ENCODE measurements around the gene ATP4B.
"Not testable (repeated sequence)": the region's sequence is repeated elsewhere in the genome, so short reads cannot be mapped to it uniquely, and the experiment has no call there.

The ATP4B gene

DNA sequence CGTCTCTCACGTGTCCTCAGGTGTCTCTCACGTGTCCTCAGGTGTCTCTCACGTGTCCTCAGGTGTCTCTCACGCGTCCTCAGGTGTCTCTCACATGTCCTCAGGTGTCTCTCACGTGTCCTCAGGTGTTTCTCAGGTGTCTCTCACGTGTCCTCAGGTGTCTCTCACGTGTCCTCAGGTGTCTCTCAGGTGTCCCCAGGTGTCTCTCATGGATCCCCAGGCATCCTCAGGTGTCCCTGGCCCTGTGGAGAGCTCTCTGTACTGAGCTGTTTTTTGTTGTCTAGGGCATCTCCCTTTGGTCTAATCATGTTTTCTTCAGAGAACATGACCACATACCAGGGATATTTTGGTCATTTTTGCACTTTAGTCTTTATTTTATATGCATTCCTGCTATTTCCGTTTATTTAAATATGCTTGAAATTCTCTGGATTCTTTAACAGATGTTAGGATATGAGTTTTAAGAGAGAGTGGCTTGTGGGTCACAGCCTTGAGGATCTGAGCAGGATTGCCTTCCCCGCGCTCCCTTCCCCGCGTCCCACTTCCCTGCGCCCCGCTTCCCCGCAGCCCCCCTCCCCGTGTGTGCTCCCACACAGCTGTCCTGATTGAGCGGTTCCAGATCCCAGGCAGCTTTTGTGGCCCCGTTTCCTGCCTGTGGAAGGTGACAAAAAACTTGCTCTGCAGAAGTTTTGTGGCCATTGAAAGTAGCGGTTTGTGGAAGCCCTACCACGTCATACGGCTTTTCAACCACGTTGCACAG is 31.9 kb downstream of the ATP4B start:
- no peak for DNase-seq (ENCODE audit: low spot score)

DNA sequence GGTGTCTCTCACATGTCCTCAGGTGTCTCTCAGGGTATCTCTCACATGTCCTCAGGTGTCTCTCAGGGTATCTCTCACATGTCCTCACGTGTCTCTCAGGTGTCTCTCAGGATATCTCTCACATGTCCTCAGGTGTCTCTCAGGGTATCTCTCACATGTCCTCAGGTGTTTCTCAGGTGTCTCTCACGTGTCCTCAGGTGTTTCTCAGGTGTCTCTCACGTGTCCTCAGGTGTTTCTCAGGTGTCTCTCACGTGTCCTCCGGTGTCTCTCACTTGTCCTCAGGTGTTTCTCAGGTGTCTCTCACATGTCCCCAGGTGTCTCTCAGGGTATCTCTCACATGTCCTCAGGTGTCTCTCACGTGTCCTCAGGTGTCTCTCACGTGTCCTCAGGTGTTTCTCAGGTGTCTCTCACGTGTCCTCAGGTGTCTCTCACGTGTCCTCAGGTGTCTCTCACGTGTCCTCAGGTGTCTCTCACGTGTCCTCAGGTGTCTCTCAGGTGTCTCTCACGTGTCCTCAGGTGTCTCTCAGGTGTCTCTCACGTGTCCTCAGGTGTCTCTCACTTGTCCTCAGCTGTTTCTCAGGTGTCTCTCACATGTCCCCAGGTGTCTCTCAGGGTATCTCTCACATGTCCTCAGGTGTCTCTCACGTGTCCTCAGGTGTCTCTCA is 33.2 kb downstream of the ATP4B start:
- not testable (repeated sequence) for DNase-seq (ENCODE audit: low spot score)

DNA sequence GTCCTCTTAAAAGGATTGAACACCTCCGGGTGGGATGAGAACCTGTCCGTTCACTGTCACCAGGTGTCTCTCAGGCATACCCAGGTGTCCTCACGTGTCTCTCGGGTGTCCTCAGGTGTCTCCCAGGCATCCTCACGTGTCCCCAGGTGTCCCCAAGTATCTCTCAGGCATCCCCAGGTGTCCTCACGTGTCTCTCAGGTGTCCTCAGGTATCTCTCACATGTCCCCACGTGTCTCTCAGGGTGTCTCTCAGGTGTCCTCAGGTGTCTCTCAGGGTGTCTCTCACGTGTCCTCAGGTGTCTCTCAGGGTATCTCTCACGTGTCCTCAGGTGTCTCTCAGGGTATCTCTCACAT is 33.8 kb downstream of the ATP4B start:
- no peak for DNase-seq (ENCODE audit: low spot score)

DNA sequence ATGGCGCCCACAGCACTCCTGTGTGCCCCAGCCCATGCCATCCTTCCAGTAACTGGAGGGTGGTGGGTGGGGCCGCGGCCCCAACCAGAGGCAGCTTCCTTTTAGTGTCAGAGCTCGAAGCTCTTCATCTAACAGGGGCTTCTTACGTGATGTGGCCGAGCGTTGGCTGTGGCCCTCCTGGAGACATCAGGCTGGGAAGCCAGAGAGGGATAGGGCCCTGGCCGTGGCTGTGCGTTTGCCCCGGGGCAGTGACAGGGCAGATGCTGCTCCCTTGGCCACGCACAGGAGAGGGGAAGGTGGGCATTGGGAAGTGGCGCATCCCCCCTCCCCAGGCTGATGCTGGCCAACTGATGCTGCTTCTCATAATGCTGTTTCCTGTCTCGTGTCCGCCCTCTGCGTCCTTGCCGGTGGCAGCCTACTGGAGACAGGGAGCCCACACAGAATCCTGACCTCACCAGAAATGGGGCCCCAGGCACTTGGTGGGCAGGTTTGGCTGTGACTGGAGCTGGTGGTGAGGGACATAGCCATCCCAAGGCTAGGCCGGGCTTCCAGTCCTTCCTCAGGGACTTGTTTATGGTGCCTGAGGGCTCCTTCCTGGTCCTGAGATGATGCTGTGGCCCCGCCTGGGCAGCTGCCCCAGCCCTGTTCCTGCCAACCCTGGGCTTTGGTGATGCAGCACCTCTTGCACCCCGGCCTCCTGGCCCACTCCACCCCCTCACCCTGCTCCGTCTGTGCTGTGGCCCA is 34.3 kb downstream of the ATP4B start:
- no peak for DNase-seq (ENCODE audit: low spot score)

DNA sequence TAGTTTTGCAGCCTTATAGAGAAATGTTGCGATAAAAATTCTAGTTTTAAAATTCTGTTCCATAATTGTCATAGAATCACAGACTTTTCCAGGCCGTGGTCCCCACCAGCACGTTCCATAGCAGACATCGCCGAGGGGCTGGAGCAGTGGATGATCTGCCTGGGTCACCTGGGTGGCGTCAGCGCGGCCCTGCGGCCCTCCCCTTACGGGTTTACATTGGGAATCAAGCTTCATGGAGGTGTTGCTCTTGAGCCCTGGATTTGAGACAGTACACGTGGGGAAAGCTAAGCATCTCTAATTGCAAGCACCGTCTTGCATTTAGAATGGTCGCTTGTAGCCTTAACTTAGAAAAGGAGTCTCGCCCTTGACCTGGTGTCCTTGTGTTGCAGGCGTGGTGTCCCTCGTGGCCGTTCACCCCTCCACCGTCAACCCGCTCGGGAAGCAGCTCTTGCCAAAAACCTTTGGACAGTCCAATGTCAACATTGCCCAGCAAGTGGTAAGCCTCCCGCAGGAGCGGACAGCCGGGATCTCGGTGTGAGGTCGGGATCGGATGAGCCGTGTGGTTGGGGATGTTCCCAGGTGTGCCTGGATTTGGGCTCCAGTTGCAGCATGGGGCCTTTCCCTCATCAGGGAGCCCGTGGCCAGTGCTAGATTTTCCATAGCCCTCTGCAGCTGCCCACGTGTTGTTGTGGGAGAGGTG is 35.1 kb downstream of the ATP4B start:
- DNase-seq (ENCODE audit: low spot score) = no peak

DNA sequence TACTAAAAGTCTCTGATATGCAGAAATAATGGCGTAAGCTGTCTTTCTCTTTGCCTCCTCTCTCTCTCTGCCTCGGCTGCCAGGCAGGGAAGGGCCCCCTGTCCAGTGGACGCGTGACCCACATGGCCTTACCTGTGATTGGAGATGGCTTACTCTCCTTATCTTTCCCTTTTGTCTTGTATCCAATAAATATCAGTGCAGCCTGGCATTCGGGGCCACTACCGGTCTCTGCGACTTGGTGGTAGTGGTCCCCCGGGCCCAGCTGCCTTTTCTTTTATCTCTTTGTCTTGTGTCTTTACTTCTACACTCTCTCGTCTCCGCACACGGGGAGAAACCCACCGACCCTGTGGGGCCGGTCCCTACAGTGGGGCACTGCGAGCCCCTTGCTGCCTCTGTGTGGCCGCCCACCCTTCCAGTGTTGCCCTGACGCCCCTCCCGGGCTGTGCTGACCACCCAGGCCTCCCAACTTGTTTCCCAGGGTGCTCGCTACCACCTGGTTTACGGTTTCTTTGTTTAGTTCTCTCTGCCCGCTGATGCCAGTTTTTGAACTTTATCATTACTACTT is 35.9 kb downstream of the ATP4B start:
- not testable (repeated sequence) for DNase-seq (ENCODE audit: low spot score)

DNA sequence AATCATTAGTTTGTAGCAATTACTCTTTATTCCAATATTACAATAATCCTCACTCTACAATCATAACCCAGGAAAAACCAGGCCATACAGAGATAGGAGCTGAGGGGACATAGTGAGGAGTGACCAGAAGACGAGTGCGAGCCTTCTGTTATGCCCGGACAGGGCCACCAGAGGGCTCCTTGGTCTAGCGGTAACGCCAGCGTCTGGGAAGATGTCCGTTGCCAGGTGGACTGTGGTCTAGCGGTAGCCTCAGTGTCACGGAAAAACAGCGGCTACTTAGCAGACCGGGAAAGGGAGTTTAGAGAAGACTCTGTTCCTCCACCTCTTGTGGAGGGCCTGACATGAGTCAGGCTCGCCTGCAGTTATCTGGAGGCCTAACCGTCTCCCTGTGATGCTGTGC is 36.5 kb downstream of the ATP4B start:
- not testable (repeated sequence) for DNase-seq (ENCODE audit: low spot score)

DNA sequence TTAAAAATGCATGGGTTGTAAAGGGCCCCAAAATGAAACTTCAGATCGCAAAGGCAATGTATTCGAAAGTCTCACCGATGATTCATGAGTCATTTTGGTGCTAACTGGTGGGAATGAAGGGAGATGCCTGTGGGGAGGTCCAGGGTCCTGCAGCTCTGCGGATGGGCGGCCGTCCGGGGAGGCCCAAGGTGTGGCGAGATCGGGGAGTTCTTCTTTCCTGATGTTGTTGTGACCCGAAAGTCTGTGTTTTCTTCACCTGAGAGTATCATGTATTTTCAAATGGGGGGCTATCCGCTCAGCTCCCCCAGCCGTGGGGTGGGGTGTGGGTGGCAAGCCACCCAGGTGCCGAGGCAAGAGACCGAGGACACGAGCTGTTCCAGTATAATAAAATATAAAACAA is 37.0 kb downstream of the ATP4B start:
- no peak for DNase-seq (ENCODE audit: low spot score)

DNA sequence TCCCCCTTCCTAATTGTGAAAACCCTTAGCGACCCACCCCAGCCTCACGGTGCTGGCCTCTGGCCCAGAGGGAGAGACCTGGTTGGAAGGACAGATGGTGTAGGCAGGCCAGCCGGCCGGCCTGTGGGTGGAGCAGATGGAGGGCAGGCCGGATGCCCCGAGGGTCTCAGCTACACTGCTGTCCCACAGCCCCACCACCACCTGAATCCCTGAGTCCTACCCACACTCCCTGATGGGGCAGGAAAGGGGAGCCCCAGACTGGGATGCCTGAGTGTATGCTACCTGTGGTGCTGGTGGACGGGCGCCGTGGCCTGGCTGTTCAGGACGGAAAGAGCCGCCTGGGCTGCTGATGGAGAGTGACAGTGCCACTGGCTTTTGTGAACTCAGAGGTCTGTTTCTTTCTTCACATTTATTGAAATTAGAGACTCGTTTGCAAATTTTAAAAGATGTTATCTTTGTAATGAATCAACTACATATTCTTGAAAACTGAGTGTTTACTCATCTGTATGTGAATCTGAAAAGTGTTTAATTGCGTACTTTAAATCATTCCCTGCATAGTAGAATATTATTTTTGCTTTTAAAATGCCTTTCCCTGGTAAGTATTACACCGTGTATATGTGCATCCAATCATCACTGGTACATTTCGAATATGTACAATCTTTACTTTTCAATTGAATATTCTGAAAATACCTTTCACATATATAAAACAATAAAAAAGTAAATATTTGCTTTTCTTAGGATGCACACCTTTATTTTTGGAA is 37.8 kb downstream of the ATP4B start:
- no peak for DNase-seq (ENCODE audit: low spot score)

- no peak for DNase-seq (ENCODE audit: low spot score)
Measured at GRCh38 chr13:113618455-113618854, 39.5 kb downstream of the ATP4B start.

DNA sequence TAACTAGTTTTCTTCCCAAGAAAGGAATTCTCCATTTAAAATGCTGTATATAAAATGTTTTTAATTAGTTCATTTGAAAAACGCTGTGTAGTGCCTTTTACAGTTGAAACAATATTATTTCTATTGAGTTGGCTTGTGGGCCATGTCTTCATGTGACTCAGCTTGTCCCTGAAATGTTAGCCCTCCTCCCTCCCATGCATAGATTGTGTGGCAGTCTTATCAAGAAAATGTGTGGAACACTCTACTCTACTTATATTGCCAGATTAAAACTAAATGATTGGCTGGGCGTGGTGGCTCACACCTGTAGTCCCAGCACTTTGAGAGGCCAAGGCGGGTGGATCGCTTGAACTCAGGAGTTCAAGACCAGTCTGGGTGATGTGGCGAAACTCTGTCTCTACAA is 40.0 kb downstream of the ATP4B start:
- DNase-seq (ENCODE audit: low spot score) = no peak

DNA sequence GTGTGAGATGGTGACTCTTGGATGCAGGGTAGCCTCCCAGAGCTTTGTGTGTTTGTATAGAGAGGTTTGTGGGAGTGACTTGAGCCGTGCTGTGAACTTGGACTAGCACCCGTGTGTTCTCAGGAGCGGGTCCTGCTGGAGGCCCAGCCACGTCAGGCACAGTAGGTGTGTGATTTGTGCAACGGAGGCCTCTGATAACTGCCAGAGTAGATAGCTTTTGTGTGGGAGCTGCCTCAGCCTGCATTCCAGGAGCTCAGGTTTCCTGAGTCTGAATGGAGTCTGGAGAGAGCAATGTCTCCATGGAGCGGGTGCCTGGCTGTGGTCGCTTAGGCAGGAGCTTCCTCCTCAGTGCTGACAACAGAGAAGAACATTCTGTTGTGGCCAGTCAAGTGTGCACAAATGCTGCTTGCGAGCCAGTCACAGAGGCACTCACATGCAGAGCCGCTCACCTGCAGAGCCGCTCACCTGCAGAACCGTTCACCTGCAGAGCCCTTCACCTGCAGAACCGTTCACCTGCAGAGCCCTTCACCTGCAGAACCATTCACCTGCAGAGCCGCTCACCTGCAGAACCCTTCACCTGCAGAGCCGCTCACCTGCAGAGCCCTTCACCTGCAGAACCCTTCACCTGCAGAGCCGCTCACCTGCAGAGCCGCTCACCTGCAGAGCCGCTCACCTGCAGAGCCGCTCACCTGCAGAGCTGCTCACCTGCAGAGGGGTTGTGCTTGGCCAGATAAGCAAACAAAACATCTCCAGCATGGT is 40.8 kb downstream of the ATP4B start:
- no peak for DNase-seq (ENCODE audit: low spot score)

DNA sequence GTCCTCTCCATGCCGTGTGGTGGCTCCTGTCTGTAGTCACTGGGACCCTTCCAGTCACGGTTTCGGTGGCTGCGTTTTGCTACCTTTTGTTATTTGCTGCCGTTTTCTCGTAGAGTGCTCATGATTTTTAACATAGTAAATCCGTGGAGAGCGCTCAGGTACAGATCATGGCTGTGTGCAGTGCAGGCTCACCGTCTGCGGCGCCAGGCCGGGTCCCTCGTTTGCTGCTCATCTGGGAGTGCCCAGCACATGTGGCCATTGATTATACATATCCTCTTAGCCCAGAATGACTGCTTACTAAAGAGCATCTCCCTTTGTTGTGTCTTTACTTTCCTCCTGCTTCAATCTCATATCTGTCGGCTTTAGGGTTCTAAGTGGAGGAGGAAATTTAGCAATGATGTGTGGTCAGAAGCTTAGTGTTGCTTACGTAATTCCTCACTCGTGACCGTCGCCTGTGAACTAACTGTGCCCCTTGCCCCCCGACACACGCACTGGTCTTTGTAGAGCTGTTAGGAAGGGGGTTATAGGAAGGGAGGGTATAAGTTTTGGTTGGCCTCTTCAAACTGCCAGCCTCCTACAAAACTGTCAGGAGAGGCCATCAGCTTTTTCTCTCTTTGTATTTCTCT is 41.6 kb downstream of the ATP4B start:
- DNase-seq (ENCODE audit: low spot score) = no peak

DNA sequence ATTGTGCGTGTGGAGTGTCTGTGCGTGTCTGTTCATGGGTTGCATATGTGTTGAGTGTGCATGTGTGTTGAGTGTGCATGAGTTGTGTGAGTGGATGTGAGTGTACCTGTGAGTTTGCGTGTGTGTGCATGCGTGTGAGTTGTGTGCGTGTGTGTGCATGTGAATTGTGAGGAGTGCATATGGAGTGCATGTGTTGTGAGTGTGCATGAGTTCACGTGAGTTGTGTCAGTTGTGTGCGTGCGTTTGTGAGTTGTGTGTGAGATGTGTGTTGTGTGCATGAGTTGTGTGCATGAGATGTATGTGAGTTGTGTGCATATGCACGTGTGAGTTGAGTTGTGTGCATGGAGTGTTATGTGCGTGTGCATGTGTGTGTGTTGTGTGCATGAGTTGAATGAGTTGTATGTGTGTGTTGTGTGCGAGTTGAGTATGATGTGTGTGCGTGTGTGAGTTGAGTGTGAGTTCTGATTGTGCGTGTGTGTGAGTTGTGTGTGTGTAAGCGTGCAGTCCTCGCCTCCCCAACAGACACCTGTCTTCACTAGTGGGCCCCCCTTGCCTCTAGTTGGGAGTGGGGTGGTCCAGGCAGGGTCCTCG is 44.1 kb downstream of the ATP4B start:
- no peak for DNase-seq (ENCODE audit: low spot score)

- no peak for DNase-seq (ENCODE audit: low spot score)
Measured at GRCh38 chr13:113612607-113613006, 45.4 kb downstream of the ATP4B start.

DNA sequence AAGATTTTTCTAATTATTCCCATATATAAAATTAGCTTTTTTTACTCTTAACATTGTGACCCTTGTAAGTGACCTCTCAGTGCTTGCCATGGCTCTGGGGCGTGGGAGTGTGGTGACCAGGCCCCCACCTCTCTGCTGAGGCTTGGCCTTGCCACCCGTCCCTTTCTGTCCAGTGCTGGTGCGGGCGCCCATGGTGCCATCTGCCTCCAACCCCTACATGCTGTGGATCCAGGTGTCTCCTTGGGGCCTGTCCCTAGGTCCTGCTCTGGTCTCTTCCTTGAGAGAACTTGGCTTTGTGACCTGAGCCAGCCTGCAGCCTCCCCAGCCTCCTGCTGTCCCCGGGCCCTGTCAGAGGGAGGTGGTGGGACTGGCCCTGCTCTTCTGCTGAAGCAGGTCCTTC is 46.0 kb downstream of the ATP4B start:
- no peak for DNase-seq (ENCODE audit: low spot score)

DNA sequence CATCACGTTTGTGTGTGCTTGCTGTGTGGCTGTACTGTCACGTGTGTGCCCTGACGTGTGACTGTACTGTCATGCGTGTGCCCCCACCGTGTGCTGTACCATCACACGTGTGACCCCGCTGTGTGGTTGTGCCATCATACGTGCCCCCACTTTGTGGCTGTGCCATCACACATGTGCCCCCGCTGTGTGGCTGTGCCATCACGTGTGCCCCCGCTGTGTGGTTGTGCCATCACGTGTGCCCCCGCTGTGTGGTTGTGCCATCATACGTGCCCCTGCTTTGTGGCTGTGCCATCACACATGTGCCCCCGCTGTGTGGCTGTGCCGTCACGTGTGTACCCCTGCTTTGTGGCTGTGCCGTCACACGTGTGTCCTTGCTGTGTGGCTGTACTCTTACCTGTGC is 47.7 kb downstream of the ATP4B start:
- DNase-seq (ENCODE audit: low spot score) = no peak

DNA sequence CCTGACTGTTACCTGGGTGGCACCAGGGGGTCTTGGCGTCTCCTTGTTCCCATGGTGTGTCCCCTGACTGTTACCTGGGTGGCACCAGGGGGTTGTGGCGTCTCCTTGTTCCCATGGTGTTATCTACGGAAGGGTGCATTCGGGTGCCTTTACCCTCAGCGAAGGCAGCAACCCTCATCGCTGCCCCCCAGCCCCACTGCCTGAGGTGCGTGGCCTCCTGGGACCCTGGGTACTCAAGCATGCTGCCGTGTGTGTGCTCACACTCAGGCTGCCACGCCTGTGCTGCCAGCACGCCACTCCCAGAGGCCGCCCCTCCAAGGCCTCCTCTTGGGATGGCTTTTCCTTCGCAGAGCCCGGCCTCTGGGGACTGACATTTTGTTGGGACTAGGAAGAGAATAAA is 48.4 kb downstream of the ATP4B start:
- DNase-seq (ENCODE audit: low spot score) = no peak

DNA sequence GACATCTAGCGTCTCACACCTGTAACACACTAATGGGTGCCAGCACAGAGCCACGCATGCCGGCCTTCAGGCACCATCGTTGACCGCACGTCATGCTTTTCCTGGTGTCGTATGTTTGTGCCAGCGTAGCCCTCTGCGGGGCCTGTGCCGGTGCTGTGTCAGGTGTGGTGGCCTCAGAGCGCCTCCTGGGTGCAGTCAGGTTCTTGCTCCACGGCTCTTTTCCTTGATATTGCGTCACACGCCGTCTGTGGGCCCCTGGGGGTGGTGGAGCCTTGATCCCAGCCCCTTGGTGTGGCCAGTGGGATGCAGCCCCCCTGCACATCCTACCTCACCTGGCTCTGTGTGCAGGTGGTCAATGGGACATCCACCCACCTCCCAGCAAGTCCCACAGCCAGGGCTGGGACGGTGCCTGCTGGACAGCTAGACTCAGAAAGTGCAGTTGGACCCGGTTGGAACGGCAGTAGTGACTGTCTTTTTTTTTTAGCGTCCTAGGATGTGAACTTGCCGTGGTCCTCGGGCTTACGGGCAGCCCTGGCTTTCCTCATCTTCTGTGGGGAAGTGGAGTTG is 48.9 kb downstream of the ATP4B start:
- no peak for DNase-seq (ENCODE audit: low spot score)
